RKO (cell line): ENCODE results near the gene VLDLR.
A peak's percentile ranks its signal among the peaks of the same experiment; 100 is the strongest.

Source experiments
- DNase-seq: peaks from one replicate; pipeline ENCODE4 v3.0.0-alpha.2; 2016; ENCODE audit warnings: low spot score

Gene VLDLR

GRCh38 chr9:2622461-2623287 is 1.1 kb downstream of the VLDLR start:
- DNase-seq: no peak

DNA sequence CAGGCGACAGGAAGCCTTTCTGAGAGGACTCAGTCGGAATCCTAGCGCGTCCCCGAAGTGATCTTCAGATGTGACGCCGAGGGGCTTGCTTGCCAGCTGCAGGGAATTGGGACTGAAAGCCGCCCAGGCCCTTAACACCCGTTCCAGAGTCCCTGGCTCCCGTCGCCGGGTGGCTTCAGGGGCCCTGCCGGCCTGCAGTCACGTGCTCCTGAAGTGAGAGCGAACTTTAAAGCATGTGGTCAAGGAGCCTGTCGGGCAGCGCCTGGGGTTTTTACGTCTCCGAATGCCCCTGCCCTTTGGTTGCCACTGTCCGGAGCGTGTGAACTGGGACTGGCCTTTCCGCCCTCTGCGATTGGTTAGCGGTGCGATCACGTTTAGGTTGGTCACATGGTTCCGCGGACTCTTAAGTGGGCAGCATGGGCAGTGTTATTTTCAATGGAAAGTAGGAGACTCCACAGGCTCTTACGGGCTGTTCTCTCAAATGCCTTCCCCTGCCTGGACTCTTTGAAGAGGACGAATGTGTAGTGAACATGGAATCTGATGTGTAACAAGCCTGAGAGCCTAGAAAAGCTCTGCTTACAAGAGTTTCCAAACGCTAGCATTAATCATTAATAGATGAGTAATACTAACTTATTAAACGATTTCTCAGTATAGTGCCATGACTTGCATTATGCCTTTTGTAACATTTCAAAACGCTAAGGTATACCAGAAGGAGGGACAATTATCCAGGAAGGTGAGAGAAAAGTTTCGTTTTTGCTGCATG is 1.9 kb downstream of the VLDLR start:
- DNase-seq: no peak

DNA sequence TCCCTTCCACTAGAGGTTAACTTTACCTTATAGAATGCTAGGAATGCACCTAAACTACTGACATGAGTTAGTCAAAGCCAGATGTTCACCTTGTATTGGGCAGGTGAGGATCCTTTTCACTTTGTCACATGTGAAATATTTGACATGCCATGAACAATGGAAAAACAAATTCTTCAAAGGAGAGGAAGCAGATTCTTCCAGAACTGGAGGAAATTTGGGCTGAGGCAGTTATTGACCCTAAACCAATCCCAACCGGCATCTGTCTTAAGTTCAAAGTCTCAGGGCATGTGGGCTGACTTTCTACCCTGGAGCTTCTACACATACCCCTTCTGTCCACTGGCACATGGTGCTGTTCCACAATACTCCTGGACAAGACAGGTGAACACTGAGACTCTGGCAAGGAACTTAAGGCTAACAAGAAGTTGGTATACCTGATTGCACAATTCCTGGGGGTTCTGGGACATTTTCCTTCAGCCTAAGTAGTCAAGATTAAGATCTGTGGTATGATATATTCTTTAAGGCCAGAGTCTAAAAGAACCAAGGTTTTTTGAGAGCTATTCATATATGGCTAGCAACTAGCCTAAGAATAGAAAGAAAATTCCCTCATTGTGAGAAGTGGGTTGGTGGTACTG is 2.6 kb downstream of the VLDLR start:
- DNase-seq: no peak

DNA sequence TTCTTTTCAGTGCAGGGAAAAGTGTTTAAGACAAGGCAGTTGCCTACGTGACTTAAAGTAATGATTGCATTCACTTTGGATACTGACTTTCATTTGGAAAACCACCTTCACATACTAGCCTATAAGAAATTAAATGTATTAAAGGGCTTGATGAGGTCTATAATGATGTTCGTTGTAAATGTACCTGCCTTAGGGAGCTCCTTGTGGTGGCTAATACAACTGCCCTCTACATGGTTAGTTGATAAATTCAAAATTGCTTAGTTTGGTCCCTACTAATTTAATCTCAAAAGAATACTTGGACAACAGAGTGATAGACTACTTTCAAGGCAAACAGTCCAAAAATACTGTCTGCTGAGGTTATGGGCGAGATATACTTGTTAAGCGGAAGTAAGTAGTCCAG is 3.8 kb downstream of the VLDLR start:
- DNase-seq: no peak

GRCh38 chr9:2628919-2629318 is 7.3 kb downstream of the VLDLR start:
- no peak for DNase-seq

GRCh38 chr9:2630158-2630557 is 8.6 kb downstream of the VLDLR start:
- no peak for DNase-seq

DNA sequence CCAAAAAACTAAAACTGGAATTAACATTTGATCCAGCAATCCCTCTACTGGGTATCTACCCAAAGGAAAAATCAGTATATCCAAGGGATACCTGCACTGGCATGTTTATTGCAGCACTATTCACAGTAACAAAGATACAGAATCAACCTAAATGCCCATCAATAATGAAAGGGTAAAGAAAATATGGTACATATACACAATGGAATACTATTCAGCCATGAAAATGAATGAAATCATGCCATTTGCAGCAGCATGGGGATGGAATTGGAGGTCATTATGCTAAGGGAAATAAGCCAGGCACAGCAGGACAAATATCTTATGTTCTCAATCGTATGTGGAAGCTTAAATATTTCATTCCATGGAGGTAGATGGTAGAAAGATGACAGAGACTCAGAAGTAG is 9.7 kb downstream of the VLDLR start:
- DNase-seq: no peak

DNA sequence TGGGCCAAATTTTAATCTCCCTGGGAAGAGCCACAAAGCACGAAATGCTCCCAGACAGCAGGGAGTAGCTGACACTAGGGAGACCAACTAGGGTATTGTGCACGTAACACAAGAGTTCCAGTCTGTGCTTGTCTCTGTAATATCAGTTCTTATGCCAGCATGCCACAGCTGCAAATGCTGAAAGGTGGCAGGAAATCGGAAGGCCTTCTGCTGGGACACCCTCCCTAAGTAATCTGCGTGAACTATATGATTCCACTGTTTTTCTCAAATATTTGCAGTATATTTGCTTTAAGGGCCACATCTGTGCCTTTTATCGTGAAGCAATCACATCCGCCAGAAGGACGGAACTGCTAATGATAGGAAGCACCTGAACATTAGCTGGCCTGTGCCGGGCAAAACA is 12.6 kb downstream of the VLDLR start:
- DNase-seq: no peak

DNA sequence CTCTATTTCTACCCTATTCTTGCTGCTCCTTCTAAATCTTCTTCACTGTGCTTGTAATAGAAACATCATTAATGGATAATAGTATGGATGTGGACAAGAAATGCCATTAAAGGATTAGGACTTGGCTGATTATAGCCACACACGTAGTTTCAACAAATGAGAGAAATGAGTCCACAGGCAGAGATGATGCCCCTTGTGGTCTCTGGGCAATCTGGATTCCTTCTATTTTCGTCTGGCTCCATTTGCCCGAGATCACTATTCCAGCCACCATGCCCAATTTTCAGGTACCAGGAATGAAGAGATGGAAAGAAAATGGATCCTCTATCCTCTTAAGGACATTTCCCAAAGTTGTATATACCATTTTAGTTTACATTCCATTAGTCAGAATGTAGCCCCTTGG is 13.2 kb downstream of the VLDLR start:
- DNase-seq: no peak

DNA sequence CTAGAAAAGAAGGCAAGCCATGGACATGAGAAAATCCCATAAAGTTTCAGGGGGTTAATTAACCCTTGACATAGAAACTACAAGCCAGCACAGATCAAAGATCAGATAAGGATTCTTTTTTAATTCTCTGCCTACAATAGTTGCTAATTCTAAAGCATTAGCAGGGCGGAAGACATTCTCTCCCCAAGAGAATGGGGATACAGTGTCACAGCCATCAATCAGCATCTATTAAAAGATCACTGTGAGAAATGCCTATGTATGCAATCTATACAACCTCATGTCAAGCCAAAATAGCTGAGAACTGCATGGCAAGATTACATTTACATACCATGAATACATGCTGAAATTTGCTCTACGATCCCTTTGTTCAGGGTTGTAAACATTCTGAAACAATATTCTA is 14.3 kb downstream of the VLDLR start:
- DNase-seq: no peak

DNA sequence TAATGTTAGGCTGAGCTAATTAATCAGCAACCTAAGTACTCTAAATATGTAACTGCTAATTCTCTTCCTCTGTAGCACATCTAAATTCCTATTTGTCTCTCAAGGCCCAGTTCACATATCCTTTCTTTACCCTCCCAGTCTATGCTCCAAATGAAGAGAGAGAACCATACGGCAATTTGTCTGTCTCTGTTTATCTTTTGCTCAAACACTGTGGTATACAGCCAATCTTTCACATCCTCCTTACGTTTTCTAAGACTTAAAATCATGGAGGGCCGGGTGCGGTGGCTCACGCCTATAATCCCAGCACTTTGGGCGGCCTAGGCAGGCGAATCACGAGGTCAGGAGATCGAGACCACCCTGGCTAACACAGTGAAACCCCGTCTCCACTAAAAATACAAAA is 15.8 kb downstream of the VLDLR start:
- no peak for DNase-seq

DNA sequence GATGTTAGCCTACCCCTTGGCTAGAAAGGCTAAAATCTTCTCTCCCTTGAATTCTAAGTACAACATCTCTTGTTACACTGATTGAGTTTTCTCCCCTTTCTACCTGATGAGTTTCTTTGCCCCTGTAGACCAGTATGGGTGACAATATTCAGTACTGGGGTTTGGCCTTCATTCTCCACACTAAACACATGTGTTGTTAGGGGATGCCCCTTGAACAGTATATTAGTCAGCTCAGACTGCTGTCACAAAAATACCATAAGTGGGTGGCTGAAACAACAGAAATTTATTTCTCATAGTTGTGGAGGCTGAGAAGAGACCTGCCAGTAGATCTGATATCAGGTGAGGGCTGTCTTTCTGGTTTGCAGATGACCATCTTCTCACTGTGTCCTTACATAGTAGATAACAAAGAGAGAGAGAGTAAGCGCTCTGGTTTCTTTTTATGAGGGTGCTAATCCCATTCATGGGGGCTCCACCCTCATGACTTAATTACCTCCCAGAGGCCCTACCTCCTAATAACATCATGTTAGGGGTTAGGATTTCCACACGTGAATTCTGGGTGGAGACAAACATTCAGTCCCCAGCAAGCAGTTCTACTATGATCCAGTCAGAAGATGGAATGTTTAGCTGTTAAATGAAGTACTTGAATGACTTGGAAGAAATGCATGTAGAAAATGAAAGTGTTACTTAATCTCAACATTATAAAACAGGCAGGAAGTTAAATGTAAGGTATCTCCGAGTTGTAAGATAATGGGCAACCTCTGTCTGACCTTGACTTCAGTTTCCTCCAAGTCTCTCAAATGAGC is 17.5 kb downstream of the VLDLR start:
- no peak for DNase-seq

GRCh38 chr9:2639786-2640185 is 18.2 kb downstream of the VLDLR start:
- DNase-seq: no peak

DNA sequence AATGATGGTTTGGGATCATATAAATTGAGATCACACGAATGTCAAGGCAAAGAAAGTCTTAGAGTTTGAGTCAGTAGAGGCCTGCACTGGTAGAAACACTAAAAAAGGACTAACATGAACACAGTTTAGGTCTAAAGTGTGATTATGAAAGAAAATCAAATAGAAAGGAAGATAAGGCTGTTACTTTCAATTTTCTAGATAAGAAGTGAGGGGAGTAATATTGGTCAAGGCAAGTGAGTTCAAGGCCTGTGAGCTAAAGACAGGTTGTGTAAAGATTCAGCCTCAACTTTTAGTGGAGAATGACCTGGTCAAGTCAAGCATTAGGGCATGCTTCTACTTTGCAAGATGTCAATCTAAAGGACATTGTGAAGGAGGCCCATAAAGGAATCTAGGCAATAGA is 19.0 kb downstream of the VLDLR start:
- DNase-seq: no peak

DNA sequence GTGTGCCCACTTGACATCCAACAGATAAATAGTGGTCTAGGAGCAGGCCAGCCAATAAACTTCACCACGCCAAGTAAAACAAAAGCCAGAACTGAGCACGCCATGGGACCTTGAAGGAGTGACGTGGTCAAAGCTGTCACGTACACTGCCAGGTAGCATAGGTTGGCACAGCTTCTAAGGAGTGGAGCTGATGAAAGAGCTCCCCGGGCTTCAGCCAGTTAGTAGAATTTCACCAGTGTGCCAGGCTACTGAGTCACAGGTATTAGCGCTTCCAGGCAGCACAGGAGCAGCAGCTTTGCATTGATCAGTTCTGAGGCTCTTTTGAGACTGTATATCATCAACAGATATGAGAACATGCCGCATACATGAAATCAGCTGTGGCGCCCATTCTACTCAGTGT is 19.4 kb downstream of the VLDLR start:
- no peak for DNase-seq

- DNase-seq: no peak
These were observed 20.5 kb downstream of the VLDLR start for GRCh38 chr9:2642068-2642467.

DNA sequence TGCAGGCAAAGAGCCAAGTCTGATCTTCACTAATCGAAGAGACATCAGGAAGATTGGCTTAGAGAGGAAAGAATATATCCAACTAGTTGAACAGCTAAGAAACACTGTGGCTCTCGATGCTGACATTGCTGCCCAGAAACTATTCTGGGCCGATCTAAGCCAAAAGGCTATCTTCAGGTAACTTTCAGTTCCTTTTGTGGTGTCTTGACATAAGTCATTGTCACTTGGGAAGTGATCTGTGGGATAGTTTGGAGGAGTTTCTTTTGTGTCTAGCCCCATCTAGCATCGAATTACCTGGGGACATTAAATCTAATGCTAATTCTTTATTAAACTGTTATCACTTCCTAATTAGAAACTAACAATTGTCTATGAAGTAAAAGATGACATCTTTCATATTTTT is 24.0 kb downstream of the VLDLR start:
- DNase-seq: no peak

DNA sequence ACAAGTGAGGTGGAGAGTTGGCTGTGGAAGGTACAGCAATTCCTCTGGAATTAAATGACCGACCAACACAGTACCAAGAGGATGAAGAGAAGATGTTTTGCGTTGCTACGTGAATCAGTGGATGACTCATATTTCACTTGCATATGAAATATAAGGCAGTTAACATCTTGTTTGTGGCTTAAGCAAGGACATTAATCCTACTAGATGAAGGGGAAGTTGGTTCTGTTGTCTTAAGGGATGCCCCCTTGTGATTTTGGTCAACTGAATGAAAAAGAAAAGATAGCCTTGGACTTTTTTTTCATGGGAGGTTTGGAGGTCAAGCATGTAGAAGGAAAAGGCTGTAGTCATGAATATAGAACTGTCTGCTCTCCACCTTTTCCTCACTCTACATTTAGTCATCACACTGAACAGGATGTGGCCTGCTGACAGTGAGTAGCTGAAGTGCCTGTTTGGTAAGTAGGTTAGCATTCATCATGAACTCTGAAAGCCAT is 33.9 kb downstream of the VLDLR start:
- DNase-seq: peak; percentile 95

GRCh38 chr9:2657427-2657826 is 35.8 kb downstream of the VLDLR start:
- DNase-seq: no peak

DNA sequence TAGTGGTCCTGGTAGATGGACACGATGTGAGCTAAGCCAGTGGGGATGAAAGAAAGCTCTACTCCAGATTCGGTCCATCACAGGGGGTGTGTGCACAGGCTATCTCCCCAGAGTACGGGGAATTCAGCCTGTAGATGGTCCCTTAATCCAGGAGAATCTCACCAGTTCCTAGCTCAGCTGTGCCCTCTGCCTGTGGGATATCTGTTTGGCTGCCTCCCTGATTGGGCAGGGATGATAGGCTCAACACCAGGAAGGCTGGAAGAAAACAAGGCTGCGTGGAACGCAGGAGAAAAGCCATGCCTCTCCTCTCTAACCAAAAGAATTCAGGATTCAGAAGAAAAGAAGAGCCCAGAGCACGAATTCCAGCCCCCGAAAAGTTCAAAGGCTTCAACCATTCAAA is 40.9 kb downstream of the VLDLR start:
- no peak for DNase-seq

GRCh38 chr9:2663461-2664173 is 42.0 kb downstream of the VLDLR start:
- DNase-seq: no peak
